ENCODE measurements around the gene BSPRY. TPM values are rescaled to one million over a fixed set of nuclear protein-coding genes. Genes with fewer than 3 reads are reported as not detected.

BSPRY gene
- total and polyA plus RNA-seq, 2 of the 13 experiments (the other 11 are each of a cell fraction or from before 2014, with no cell fraction given): 0.09 to 0.26 TPM

GRCh38 chr9:113340011-113340699 lies 9.2 kb upstream of the BSPRY start, which contains the start of gene WDR31 (continued):
- peak; percentile 72; the same call in 1 of the 2 replicates for TF ChIP-seq FOXP4 (CRISPR knock-in tag; IDR thresholded peaks at IDR 0.05)
- TF ChIP-seq HOXA5 (CRISPR knock-in tag; IDR thresholded peaks at IDR 0.05): peak; percentile 95
- TF ChIP-seq PRDM4 (CRISPR knock-in tag; IDR thresholded peaks at IDR 0.05; ENCODE audit: borderline replicate concordance): 0 out of 2 replicates have a peak, but pooled peaks have one; percentile 67
- TF ChIP-seq CEBPG (CRISPR knock-in tag; IDR thresholded peaks at IDR 0.05): peak; percentile 12; the same call in 1 of the 2 replicates
- no peak for TF ChIP-seq POLR2AphosphoS2 (IDR thresholded peaks at IDR 0.05; ENCODE audit: low read depth, low read length)
- no peak for TF ChIP-seq ZNF138 (CRISPR knock-in tag; IDR thresholded peaks at IDR 0.05; ENCODE audit: low read depth)
- TF ChIP-seq ZNF343 (CRISPR knock-in tag; IDR thresholded peaks at IDR 0.05): 0 out of 2 replicates have a peak, but pooled peaks have one; percentile 77
- TF ChIP-seq ZNF710 (CRISPR knock-in tag; IDR thresholded peaks at IDR 0.05; ENCODE audit: borderline replicate concordance): peak; percentile 65; the same call in 1 of the 2 replicates
- TF ChIP-seq SRY (CRISPR knock-in tag; IDR thresholded peaks at IDR 0.05): no peak
- no peak for TF ChIP-seq ZNF329 (CRISPR knock-in tag; IDR thresholded peaks at IDR 0.05; ENCODE audit: low read depth)
- TF ChIP-seq MTF2 (CRISPR knock-in tag; IDR thresholded peaks at IDR 0.05; ENCODE audit: borderline replicate concordance): no peak
- TF ChIP-seq ZNF777 (CRISPR knock-in tag; IDR thresholded peaks at IDR 0.05): peak; percentile 64
- TF ChIP-seq JUN (CRISPR knock-in tag; IDR thresholded peaks at IDR 0.05): 0 out of 2 replicates have a peak, but pooled peaks have one; percentile 37
- no peak for TF ChIP-seq ZNF703 (CRISPR knock-in tag; IDR thresholded peaks at IDR 0.05; ENCODE audit: borderline replicate concordance)
- no peak for TF ChIP-seq GPN1 (CRISPR knock-in tag; IDR thresholded peaks at IDR 0.05; ENCODE audit: borderline replicate concordance)
- peak; percentile 52; the same call in 1 of the 2 replicates for TF ChIP-seq SOX5 (CRISPR knock-in tag; IDR thresholded peaks at IDR 0.05; ENCODE audit: borderline replicate concordance)
- peak; percentile 23; the same call in 1 of the 2 replicates for TF ChIP-seq ZNF275 (CRISPR knock-in tag; IDR thresholded peaks at IDR 0.05; ENCODE audit: borderline replicate concordance)
- TF ChIP-seq CBX1 (IDR thresholded peaks at IDR 0.05; ENCODE audit: low read depth): peak; percentile 78
- TF ChIP-seq RFXANK (CRISPR knock-in tag; IDR thresholded peaks at IDR 0.05): peak; percentile 90; the same call in 1 of the 2 replicates
